GM12873 (cell line): ENCODE measurements around the gene GALE.

Source experiments
- TF ChIP-seq, protein P1 (sequence below): IDR thresholded peaks from 2 replicates; pipeline ENCODE4 v1.5.1; 2012; ENCODE audit warnings: low read depth, mild to moderate bottlenecking, moderate library complexity, low read length, control low read depth; ENCODE audit not compliant: insufficient read depth; ENCODE audit errors: missing control alignments

Gene GALE

DNA sequence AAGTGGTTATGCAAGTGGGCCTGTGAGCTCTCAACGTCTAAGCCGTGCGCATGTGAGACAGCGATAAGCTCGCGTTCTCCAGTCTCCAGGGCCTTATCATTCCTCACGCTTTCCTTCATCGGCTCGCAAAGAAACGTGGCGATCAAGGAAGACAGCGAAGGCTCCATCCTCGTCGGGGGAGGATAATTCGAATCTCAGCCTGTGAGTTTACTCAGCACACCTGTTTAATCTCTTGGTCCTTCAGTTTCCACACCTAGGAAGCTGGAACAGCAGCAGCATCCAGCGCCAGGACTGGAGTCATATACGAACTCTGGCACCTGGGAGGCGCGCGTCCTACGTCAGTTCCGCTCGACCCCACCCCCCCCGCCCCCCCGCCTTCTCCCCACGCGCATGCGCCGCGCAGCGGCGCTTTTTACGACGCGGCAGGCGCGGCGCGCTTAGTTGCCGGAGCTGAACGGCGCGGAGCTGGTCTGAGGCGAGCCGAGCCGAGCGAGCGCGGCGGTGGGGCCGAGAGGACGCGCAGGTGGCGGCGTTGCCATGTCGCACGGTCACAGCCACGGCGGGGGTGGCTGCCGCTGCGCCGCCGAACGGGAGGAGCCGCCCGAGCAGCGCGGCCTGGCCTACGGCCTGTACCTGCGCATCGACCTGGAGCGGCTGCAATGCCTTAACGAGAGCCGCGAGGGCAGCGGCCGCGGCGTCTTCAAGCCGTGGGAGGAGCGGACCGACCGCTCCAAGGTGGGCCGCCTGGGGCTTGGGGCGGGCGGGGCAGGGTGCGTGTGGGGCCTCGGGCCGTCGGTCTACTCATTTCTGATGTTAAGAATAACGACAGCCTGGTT lies 22.4 kb downstream of the GALE start, which contains the start of gene PITHD1:
TSS of gene PITHD1 (plus strand) at position 440 of the 836 bp plus-strand sequence. CDS start at position 538, 98 bp downstream.
- TF ChIP-seq, protein P1, sequence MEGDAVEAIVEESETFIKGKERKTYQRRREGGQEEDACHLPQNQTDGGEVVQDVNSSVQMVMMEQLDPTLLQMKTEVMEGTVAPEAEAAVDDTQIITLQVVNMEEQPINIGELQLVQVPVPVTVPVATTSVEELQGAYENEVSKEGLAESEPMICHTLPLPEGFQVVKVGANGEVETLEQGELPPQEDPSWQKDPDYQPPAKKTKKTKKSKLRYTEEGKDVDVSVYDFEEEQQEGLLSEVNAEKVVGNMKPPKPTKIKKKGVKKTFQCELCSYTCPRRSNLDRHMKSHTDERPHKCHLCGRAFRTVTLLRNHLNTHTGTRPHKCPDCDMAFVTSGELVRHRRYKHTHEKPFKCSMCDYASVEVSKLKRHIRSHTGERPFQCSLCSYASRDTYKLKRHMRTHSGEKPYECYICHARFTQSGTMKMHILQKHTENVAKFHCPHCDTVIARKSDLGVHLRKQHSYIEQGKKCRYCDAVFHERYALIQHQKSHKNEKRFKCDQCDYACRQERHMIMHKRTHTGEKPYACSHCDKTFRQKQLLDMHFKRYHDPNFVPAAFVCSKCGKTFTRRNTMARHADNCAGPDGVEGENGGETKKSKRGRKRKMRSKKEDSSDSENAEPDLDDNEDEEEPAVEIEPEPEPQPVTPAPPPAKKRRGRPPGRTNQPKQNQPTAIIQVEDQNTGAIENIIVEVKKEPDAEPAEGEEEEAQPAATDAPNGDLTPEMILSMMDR: no peak

DNA sequence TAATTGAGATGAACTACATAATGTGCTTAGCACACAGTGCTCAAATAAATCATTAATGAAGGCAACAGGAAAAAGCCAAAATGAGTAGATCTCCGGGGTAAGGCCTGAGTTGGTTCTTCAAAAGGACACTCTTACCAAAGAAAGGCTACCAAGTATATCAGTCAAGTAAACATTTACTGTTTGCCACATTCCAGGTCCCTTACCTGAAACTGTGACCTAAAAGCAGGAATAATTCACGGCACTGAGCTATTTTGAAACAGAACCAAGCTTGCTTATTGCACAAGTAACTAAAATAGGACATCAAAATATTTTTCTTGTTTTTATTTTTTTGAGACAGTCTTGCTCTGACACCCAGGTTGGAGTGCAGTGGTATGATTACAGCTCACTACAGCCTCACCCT lies 24.3 kb downstream of the GALE start:
- TF ChIP-seq, protein P1: no peak

DNA sequence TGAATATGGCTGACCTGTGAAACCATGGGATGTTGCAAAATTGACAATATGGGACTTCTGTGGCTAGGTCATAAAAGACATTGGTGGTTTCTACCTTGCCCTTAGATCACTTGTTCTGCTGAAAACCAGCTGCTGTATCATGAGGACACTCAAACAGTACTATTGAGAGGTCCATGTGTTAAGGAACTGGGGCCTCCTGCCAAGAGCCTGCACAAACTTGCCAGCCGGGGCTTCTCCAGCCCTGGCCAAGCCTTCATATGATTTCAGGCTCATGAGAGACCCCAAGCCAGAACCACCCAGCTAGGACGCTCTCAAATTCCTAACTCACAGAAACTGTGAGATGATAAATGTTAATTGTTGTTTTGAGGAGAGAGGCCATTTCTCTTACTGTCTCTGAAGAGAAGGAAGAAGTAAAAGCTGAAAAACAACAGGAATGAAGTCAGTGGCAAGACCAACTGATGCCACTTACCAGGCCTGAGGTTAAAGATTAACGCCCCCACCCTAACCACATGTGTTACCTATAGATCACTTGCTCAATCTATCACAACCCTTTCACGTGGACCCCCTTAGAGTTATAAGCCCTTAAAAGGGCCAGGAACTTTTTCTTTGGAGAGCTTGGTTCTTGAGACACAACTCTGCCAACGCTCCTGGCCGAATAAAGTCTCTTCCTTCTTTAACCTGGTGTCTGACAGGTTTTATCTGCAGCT lies 26.2 kb downstream of the GALE start:
- TF ChIP-seq, protein P1: no peak

DNA sequence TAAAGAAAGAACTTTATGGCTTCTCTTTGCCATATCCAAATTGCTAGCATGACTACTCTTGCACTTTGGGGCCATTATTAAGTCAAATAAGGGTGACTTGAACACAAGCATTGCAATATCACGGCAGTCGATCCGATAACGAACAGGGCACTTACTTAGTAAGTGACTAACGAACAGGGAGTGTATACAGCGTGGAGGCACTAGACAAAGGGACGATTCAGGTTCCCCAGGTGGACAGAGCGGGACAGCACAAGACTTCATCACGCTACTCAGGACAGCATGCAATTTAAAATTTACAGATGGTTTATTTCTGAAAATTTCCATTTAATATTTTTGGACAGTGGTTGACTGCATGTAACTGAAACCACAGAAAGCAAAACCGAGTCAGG lies 27.7 kb downstream of the GALE start:
- TF ChIP-seq, protein P1: no peak

DNA sequence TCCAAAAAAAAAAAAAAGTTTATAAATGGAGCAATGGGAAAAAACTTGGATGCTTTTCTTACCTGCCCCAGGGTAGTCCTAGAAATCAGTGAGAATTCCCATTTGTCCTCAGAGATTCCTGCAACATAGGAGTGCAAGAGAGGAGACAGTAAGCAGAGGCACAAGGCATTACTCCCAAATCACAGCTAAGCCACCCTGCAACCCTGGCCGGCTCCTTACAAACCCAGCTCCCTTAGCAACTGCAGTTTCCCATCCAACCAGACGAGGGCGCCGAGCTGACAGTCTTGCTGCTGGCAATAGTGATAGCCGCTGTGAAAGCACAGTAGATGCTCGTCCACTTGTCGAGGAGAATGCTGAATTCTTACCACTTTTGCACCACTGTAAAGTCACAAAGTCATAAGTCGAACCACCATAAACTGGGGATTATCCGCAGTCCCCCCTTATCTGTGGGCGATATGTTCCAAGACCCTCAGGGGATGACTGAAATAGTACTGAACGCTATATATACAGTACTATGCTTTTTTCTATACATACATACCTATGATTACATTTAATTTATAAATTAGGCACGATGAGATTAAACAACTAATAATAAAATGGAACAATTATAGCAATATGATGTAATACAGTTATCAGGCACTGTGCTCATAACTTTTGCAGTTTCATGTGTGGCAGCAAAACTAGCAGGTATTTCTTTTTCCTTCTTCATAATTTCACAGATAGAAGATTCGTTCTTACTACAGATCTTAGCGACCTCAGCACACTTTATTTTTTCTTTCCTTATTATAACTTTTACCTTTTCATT lies 28.3 kb downstream of the GALE start:
- TF ChIP-seq, protein P1: peak; percentile 98

DNA sequence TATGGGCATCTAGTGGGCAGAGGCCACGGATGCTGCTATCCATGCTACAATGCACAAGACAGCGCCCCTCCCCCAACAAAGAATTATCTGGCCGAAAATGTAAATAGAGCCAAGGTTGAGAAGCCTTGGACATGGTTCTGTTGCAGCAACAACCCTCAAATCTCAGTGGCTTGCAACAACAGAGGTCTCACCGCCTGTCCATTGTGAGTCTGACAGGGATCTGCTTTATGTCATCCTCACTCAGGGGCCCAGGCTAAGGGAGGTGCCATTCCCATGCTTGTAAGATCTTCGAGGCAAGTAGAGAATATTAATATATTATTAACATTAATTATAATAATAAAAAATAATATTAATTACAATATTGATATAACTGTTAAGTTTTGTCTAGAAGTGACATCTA lies 31.8 kb downstream of the GALE start:
- TF ChIP-seq, protein P1: no peak
